ENCODE data around the gene ITGA7.

ITGA7 gene

DNA sequence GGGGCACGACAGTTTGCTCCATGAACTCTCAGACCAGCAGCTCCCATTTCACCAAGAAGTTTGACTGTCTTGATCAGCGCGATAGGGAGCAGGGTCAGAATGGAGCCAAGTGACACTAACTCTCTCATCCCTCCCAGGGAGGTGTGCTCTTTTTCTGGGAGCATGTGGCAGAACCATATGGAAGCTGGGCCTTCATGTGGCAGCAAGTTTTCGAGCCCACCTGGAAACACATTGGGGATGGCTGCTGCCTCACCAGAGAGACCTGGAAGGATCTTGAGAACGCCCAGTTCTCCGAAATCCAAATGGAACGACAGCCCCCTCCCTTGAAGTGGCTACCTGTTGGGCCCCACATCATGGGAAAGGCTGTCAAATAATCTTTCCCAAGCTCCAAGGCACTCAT, 24.0 kb downstream of the ITGA7 start:
- Histone ChIP-seq H3K9me3 (ENCODE audit: insufficient read depth, low read depth, low read length) (no peaks in the 10 kb centered on the region), H3K27ac (ENCODE audit: low read depth, low read length) (no peak overlapping the region), H3K36me3 (ENCODE audit: insufficient read depth, low read length) (peaks cover 21% of the 10 kb centered on the region), H3K9ac (ENCODE audit: low read depth, low read length) (no peak overlapping the region), H3K4me3 (ENCODE audit: low read length) (no peak overlapping the region), H3K4me1 (ENCODE audit: insufficient read depth, low read length) (peaks cover 6% of the 10 kb centered on the region), H3K27me3 (ENCODE audit: insufficient read depth, low read length) (no peaks in the 10 kb centered on the region)
- WGBS: 82% methylated on average over 7 of the region's 7 CpGs

- H3K27ac ChIP-seq (ENCODE audit: low read depth, low read length): no peak overlapping the region; the same call in 1 of the 2 replicates
- H3K4me3 ChIP-seq (ENCODE audit: low read length): peak overlapping the region; percentile 43
- H3K4me1 ChIP-seq (ENCODE audit: insufficient read depth, low read length): peaks cover 6% of the 10 kb centered on the region
- H3K9ac ChIP-seq (ENCODE audit: low read depth, low read length): peak overlapping the region; percentile 18; the same call in 1 of the 2 replicates
- no peaks in the 10 kb centered on the region for H3K27me3 ChIP-seq (ENCODE audit: insufficient read depth, low read length)
- 91% methylated on average over 12 of the region's 13 CpGs for WGBS
- no peaks in the 10 kb centered on the region for H3K9me3 ChIP-seq (ENCODE audit: insufficient read depth, low read depth, low read length)
- 0 out of 2 replicates have a peak, but pooled peaks cover 13% of the 10 kb centered on the region for H3K36me3 ChIP-seq (ENCODE audit: insufficient read depth, low read length)
These were observed 25.5 kb downstream of the ITGA7 start for GRCh38 chr12:55682087-55682796.

DNA sequence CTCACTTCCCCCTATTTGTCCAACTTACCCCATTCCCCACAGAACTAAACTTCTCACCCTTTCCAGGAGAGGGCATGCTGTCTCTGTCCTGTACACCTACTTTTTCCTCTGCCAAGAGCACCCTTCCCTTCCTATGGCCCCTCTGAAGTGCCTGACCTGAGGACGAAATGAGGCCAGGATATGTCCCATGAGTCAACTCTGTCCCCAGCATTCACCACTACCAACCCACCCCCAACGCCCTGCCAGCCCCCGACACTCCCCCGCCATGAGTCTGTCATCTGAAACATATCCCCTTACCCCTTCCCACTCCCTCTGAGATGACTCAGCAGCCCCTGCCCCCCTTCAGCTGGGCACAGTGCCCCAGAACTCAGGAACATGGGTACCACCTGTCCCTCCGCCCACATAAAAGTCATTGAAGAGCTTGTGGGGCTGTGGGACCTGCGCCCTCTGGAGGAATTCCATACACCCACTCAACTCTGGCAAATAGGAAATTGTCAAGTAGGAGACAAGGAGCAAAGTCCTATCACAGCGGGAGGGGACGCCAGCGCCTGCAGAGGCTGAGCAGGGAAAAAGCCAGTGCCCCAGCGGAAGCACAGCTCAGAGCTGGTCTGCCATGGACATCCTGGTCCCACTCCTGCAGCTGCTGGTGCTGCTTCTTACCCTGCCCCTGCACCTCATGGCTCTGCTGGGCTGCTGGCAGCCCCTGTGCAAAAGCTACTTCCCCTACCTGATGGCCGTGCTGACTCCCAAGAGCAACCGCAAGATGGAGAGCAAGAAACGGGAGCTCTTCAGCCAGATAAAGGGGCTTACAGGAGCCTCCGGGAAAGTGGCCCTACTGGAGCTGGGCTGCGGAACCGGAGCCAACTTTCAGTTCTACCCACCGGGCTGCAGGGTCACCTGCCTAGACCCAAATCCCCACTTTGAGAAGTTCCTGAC, 26.3 kb downstream of the ITGA7 start:
- H3K27me3 ChIP-seq (ENCODE audit: insufficient read depth, low read length): no peaks in the 10 kb centered on the region
- H3K36me3 ChIP-seq (ENCODE audit: insufficient read depth, low read length): 0 out of 2 replicates have a peak, but pooled peaks cover 9% of the 10 kb centered on the region
- no peaks in the 10 kb centered on the region for H3K9me3 ChIP-seq (ENCODE audit: insufficient read depth, low read depth, low read length)
- 40% methylated on average over 17 of the region's 17 CpGs for WGBS
- H3K27ac ChIP-seq (ENCODE audit: low read depth, low read length): peak overlapping the region; percentile 42; the same call in 1 of the 2 replicates
- peak overlapping the region; percentile 43 for H3K4me3 ChIP-seq (ENCODE audit: low read length)
- peaks cover 6% of the 10 kb centered on the region for H3K4me1 ChIP-seq (ENCODE audit: insufficient read depth, low read length)
- H3K9ac ChIP-seq (ENCODE audit: low read depth, low read length): peak overlapping the region; percentile 18; the same call in 1 of the 2 replicates

GRCh38 chr12:55679691-55680090, 28.0 kb downstream of the ITGA7 start:
- Histone ChIP-seq H3K9me3 (ENCODE audit: insufficient read depth, low read depth, low read length) (no peaks in the 10 kb centered on the region), H3K36me3 (ENCODE audit: insufficient read depth, low read length) (no peaks in the 10 kb centered on the region), H3K4me1 (ENCODE audit: insufficient read depth, low read length) (peaks cover 6% of the 10 kb centered on the region), H3K27me3 (ENCODE audit: insufficient read depth, low read length) (no peaks in the 10 kb centered on the region), H3K9ac (ENCODE audit: low read depth, low read length) (no peak overlapping the region), H3K4me3 (ENCODE audit: low read length) (no peak overlapping the region), H3K27ac (ENCODE audit: low read depth, low read length) (no peak overlapping the region)
- 93% methylated on average over 5 of the region's 5 CpGs for WGBS

GRCh38 chr12:55676707-55677106, 31.0 kb downstream of the ITGA7 start:
- Histone ChIP-seq H3K4me1 (ENCODE audit: insufficient read depth, low read length) (peaks cover 2% of the 10 kb centered on the region), H3K27me3 (ENCODE audit: insufficient read depth, low read length) (no peaks in the 10 kb centered on the region), H3K27ac (ENCODE audit: low read depth, low read length) (no peak overlapping the region), H3K36me3 (ENCODE audit: insufficient read depth, low read length) (no peaks in the 10 kb centered on the region), H3K9me3 (ENCODE audit: insufficient read depth, low read depth, low read length) (no peaks in the 10 kb centered on the region), H3K4me3 (ENCODE audit: low read length) (no peak overlapping the region), H3K9ac (ENCODE audit: low read depth, low read length) (no peak overlapping the region)
- WGBS: 94% methylated on average over 6 of the region's 6 CpGs

DNA sequence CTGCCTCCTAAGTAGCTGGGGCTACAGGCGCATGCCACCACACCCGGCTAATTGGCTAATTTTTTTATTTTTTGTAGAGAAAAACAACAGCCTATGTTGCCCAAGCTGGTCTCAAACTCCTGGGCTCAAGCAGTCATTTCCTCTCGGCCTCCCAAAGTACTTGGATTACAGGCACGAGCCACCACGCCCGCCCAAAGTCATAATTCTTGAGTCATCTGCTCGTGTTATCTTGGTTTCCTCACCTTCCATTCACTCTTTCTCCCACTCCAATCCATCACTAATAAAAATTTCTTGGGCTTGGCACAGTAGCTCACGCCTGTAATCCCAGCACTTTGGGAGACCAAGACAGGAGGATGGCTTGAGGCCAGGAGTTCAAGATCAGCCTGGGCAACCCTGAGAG, 32.0 kb downstream of the ITGA7 start:
- H3K4me3 ChIP-seq (ENCODE audit: low read length): no peak overlapping the region
- WGBS: 92% methylated on average over 8 of the region's 8 CpGs

DNA sequence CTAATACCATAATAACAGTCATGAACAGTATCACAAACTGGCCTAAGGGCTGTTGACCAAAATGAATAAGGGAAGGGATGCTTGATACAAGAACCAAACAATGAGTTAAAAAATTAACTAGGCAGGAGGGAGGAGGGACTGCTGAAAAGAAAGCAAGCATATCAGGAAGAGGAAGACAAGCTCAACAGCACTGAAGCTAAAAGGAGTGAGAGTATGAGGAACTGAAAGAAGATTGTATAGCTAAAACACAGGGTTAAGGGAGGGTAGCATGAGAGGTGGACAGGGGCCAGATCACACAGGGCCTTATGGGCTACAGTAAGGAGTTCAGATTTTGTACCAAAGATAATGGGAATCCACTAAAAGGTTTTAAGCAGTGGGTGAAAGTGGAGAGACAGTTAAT, 34.1 kb downstream of the ITGA7 start:
- no peak overlapping the region for H3K27ac ChIP-seq (ENCODE audit: low read depth, low read length)
- H3K9ac ChIP-seq (ENCODE audit: low read depth, low read length): no peak overlapping the region
- no peak overlapping the region for H3K4me3 ChIP-seq (ENCODE audit: low read length)
- H3K9me3 ChIP-seq (ENCODE audit: insufficient read depth, low read depth, low read length): no peaks in the 10 kb centered on the region
- no peaks in the 10 kb centered on the region for H3K27me3 ChIP-seq (ENCODE audit: insufficient read depth, low read length)
- no peaks in the 10 kb centered on the region for H3K36me3 ChIP-seq (ENCODE audit: insufficient read depth, low read length)
- H3K4me1 ChIP-seq (ENCODE audit: insufficient read depth, low read length): no peaks in the 10 kb centered on the region

More for the DNA sequence above, 32.0 kb downstream of the ITGA7 start:
- Histone ChIP-seq H3K36me3 (ENCODE audit: insufficient read depth, low read length) (no peaks in the 10 kb centered on the region), H3K27ac (ENCODE audit: low read depth, low read length) (no peak overlapping the region), H3K9ac (ENCODE audit: low read depth, low read length) (no peak overlapping the region), H3K27me3 (ENCODE audit: insufficient read depth, low read length) (no peaks in the 10 kb centered on the region), H3K9me3 (ENCODE audit: insufficient read depth, low read depth, low read length) (no peaks in the 10 kb centered on the region), H3K4me1 (ENCODE audit: insufficient read depth, low read length) (no peaks in the 10 kb centered on the region)

- H3K9me3 ChIP-seq (ENCODE audit: insufficient read depth, low read depth, low read length): no peaks in the 10 kb centered on the region
- H3K27me3 ChIP-seq (ENCODE audit: insufficient read depth, low read length): no peaks in the 10 kb centered on the region
- H3K4me3 ChIP-seq (ENCODE audit: low read length): no peak overlapping the region
- WGBS: 80% methylated on average over 4 of the region's 4 CpGs
- H3K27ac ChIP-seq (ENCODE audit: low read depth, low read length): no peak overlapping the region
- no peaks in the 10 kb centered on the region for H3K36me3 ChIP-seq (ENCODE audit: insufficient read depth, low read length)
- no peaks in the 10 kb centered on the region for H3K4me1 ChIP-seq (ENCODE audit: insufficient read depth, low read length)
- no peak overlapping the region for H3K9ac ChIP-seq (ENCODE audit: low read depth, low read length)
These were observed 36.0 kb downstream of the ITGA7 start for GRCh38 chr12:55671746-55672145.

- H3K9ac ChIP-seq (ENCODE audit: low read depth, low read length): no peak overlapping the region
These were observed 37.4 kb downstream of the ITGA7 start for GRCh38 chr12:55670276-55670675.

GRCh38 chr12:55666508-55666907, 41.2 kb downstream of the ITGA7 start:
- H3K9me3 ChIP-seq (ENCODE audit: insufficient read depth, low read depth, low read length): no peaks in the 10 kb centered on the region
- H3K4me3 ChIP-seq (ENCODE audit: low read length): no peak overlapping the region
- H3K4me1 ChIP-seq (ENCODE audit: insufficient read depth, low read length): no peaks in the 10 kb centered on the region
- no peak overlapping the region for H3K9ac ChIP-seq (ENCODE audit: low read depth, low read length)
- H3K27ac ChIP-seq (ENCODE audit: low read depth, low read length): no peak overlapping the region
- WGBS: 90% methylated on average over 7 of the region's 7 CpGs
- no peaks in the 10 kb centered on the region for H3K27me3 ChIP-seq (ENCODE audit: insufficient read depth, low read length)
- H3K36me3 ChIP-seq (ENCODE audit: insufficient read depth, low read length): no peaks in the 10 kb centered on the region

More at GRCh38 chr12:55670276-55670675, 37.4 kb downstream of the ITGA7 start:
- Histone ChIP-seq H3K27ac (ENCODE audit: low read depth, low read length) (no peak overlapping the region), H3K27me3 (ENCODE audit: insufficient read depth, low read length) (no peaks in the 10 kb centered on the region), H3K4me1 (ENCODE audit: insufficient read depth, low read length) (no peaks in the 10 kb centered on the region), H3K36me3 (ENCODE audit: insufficient read depth, low read length) (no peaks in the 10 kb centered on the region), H3K4me3 (ENCODE audit: low read length) (no peak overlapping the region), H3K9me3 (ENCODE audit: insufficient read depth, low read depth, low read length) (no peaks in the 10 kb centered on the region)

DNA sequence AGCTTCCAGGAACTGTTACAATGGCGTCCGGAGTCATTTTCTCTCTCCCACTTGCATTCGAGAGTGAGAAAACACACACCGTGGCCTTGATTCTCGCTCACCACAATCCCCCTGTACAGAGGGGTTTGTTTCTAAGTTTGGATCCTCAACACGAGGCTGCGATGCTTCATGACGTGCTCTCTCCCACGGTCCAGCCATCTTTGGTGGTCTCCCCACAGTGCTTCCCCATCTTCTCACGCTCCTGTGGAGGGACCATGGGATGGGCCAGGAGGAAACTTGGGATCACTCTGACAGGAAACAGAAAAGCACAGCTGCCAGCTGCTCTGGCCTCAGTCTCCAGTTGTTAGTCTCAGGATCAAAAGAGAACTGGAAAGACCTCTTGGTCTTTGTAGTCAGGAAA, 42.9 kb downstream of the ITGA7 start:
- H3K9ac ChIP-seq (ENCODE audit: low read depth, low read length): no peak overlapping the region
- no peaks in the 10 kb centered on the region for H3K9me3 ChIP-seq (ENCODE audit: insufficient read depth, low read depth, low read length)
- H3K4me3 ChIP-seq (ENCODE audit: low read length): no peak overlapping the region
- H3K27me3 ChIP-seq (ENCODE audit: insufficient read depth, low read length): no peaks in the 10 kb centered on the region
- no peaks in the 10 kb centered on the region for H3K36me3 ChIP-seq (ENCODE audit: insufficient read depth, low read length)
- no peak overlapping the region for H3K27ac ChIP-seq (ENCODE audit: low read depth, low read length)
- no peaks in the 10 kb centered on the region for H3K4me1 ChIP-seq (ENCODE audit: insufficient read depth, low read length)
- 94% methylated on average over 10 of the region's 10 CpGs for WGBS
